Central memory CD4-positive, alpha-beta T cell (primary cell): ENCODE measurements around the gene FRRS1L.

Experiments used
- DNase-seq: peaks from one replicate; pipeline ENCODE4 v3.0.0; 2022

The FRRS1L gene

GRCh38 chr9:109101202-109101595 is 65.8 kb downstream of the FRRS1L start:
- DNase-seq, result no peak

DNA sequence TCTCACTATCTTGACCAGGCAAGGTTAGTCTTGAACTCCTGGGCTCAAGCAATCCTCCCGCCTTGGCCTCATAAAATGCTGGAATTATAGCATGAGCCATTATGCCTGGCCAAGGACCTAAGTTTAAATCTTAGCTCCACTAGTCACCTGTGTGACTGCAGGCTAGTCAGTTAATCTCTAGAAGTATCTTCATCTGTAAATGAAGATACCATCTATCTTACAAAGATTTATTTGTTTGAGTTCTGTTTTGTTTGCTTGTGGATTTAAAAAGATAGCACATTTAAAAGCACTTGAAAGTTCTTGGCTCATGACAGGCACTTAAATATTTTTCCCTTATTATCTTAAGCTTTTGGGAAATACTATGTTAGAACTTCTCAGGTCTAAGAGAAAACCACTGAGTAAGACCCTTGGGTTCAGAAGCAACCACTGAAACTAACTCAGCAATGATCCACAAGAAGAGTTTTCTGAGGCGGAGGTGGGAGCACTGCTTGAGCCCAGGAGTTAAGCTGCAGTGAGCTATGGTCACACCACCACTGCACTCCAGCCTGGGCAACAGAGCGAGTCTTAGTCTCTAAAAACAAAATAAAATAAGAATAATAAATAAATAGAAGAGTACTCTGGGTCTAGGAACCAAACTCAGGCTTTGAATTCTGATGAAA is 66.4 kb downstream of the FRRS1L start:
- DNase-seq, result no peak

- no peak for DNase-seq
These were observed 68.1 kb downstream of the FRRS1L start for GRCh38 chr9:109098960-109099308.

DNA sequence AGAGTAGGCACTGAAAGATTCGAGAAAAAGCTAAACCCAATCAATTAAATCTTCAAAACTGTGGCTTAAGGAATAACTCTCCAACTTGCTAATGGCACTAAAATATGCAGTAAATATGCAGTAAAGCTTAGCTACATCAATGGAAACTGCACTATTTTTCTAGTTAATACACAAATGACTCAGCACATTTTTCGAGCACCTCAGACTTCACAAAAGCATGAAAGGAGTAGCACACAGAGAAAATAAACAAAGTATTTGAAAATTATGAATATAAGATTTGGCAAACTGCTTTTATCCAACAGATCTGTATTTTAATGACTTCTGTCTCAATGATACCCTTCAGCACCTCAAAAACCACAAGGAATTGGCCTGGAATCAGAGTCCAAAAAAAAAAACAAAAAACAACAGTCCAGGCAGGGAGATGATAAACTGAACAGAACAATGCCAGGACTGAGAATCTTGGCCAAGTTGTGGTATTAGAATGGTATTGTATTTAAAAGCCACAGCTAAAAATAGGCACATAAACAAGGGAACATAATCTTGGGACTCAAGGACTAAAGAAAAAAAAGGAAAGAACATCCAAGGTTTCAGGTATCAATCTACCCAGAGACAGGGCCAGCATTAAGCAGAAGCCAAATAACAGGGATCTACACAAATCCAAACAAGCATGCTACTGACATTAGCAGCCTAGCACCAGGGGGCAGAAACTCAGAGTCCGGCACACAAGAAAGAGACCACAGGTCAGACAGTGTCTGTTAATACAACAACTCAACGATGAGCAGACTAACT is 68.7 kb downstream of the FRRS1L start:
- DNase-seq, result no peak

DNA sequence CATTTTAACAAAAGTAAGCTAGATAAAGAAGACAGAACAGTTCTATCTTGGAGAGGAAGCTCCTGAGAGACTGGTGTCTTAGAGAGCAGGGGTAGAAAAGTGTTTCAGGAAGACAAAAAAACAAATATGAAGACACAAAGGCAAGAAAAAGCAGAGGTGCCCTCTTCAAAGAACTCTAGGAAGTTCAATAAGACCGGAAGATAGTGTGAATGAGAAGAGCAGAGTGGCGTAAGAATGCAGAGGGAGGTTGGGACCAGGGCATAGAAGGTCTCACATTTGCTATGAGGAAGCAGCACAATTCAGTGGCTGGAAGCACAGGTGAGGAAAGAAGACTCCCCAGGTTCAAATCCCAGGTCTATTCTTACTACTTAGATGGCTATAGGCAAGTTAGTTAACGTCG is 69.9 kb downstream of the FRRS1L start:
- DNase-seq, result no peak

DNA sequence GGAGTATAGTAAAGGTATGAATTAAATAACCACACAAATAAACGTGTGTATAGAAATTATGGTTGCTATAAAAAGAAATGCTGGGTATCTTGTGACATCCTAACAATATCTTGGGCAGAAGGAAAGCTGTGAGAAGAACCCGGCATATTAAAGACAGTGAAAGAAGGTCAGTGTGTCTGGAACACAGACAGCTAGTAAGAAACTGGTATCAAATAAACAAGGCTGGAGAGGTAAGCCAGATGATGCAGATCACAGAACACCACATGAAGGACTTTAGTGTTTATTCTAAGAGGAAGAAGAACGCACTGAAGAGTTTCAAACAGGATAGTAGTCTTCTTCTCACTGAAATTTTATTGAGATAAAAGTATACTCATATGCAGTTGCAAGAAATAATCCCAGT is 71.7 kb downstream of the FRRS1L start:
- DNase-seq, result no peak

- DNase-seq, result no peak
These were observed 72.8 kb downstream of the FRRS1L start for GRCh38 chr9:109094268-109094667.

DNA sequence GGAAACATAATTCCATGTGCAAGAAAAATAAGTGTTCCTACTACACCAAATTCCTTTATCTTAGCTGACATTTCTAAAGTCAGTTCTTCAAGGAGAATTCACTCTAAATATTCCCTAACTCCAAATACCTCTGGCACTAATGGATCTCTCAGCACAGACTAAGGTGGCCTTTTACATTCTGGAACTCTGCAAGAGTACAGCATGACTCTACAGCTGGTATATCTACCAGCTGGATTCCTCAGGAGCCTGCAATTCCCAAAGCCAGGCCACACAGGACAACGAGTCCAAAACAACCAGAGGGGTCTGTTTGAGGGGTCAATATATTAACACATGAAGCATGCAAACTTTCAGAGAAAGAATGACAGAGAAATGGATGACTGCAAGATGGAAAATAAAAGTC is 74.5 kb downstream of the FRRS1L start:
- DNase-seq, result no peak

DNA sequence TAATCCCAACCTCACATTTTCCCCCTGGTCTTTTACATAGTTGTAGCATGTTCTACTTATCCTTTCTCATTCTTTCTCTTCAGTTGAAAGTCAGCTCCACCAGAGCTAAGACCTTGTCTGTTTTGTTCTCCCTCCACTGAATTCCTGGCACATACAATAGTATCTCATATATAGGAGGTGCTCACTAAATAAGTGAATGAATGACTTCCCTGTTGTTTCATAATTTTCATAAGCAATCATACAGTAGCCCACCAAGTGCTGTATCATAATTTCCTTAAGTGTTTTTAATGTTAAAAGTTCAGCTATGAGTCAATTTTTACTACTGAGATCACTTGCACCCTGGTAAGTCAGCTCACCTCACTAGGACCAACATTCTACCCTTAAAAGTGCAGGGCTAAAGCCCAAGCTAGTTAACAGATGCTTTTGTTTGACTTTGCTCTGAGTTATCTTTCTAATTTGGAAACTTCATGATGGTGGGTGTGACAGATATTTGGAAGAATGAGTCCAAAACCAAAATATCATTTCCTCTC is 74.9 kb downstream of the FRRS1L start:
- DNase-seq, result no peak

DNA sequence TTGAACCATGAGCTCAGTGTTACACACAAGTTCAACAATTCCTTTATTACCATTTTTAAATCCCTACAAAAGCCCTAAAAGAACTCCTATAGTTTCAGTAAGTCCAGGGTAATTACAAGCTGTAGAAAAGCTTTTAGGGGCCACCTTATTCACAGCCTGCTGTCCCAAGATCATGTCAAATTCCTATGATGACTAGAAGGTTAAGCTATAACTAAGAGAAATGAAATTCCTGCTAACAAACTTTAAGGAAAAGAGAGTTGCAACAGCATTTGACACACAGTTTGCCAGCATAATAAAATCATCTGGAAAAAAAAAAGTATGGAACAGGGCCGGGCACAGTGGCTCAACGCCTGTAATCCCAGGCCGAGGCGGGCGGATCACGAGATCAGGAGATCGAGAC is 78.8 kb downstream of the FRRS1L start:
- no peak for DNase-seq

GRCh38 chr9:109087795-109088194 is 79.3 kb downstream of the FRRS1L start:
- DNase-seq, result no peak

GRCh38 chr9:109086221-109086620 is 80.8 kb downstream of the FRRS1L start:
- DNase-seq, result no peak

DNA sequence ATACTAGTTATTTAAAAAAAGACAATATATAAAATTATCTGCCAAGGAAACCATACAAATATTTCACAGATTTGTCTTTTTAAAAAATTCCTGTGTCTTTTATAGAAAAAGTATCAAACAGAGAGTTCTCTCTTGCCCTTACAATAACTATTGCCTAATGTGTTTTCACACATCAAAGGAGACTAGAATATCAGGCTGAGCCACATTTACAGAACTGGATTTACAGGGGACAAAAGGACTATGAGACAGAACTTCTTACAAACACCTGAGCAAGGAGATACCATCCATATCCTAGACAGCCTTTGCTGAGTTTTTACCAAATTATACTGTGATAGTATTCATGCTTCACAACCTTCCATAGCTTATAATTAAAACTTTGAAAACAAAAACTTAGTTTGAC is 81.5 kb downstream of the FRRS1L start:
- DNase-seq, result no peak

DNA sequence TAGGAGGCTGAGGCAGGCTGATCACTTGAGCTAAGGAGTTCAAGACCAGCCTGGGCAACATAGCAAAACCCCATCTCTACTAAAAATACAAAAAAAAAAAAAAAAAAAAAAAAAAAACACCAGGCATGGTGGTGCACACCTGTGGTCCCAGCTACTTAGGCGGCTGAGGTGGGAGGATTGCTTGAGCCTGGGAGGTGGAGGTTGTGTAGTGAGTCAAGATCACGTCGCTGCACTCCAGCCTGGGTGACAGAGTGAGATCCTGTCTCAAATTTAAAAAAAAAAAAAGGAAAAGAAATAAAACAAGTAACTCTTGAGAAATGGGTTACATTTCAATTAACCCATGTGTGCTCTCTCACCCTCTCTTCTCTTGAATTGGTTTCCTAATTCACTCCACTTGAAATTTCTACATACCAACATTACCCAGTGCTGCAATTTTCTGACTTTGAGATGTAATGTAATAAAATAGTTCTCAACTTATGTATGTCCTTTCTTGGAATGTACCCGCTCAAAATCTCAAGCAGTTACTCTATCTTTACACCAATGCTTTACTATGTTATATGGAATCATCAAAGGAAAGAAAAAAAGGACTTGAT is 83.1 kb downstream of the FRRS1L start:
- DNase-seq, result no peak

GRCh38 chr9:109083141-109083540 is 83.9 kb downstream of the FRRS1L start:
- no peak for DNase-seq

DNA sequence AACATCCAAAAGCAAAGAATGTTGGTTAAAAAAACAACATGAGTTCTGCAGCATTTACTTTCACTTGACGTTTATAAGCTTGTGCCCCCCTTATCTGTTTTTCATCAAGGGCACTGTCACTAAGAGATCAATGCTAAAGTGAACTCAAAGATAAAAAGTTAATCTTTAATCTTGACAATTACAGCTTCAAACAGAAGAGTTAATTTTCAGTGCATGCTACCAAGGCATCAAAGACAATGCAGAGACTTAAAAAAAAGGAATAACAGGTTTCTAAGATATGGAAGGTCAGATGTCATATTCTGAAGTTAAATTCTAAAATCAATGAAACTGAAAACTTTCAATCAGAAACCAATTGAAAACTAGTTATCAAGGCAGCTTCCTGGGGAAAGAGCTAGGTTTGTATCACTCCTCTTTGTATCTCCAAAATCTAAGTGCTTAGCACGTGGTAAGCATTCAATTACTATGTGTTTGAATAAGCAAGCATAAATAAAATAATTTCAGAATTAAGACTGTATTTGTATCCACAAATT is 84.9 kb downstream of the FRRS1L start:
- no peak for DNase-seq
